SK-N-SH (cell line): ENCODE results near the gene LIMS1.

Source experiments
- FOXM1 ChIP-seq: IDR thresholded peaks from 2 replicates; pipeline ENCODE4 v1.4.0; 2012; ENCODE audit warnings: low read depth, mild to moderate bottlenecking
- JUND ChIP-seq: IDR thresholded peaks from 2 replicates; pipeline ENCODE4 v1.4.0; 2012
- MXI1 ChIP-seq: IDR thresholded peaks from 2 replicates; pipeline ENCODE4 v1.6.1; 2012; ENCODE audit warnings: mild to moderate bottlenecking, low read depth, low read length, improper control_type of control experiment
- POLR2AphosphoS5 ChIP-seq: IDR thresholded peaks from 2 replicates; pipeline ENCODE4 v1.6.1; 2012; ENCODE audit warnings: low read depth, low read length
- RAD21 ChIP-seq: IDR thresholded peaks from 2 replicates; pipeline ENCODE4 v1.6.1; 2012; ENCODE audit warnings: mild to moderate bottlenecking, low read length
- TAF1 ChIP-seq: IDR thresholded peaks from 2 replicates; pipeline ENCODE4 v1.6.1; 2012; ENCODE audit warnings: low read depth, mild to moderate bottlenecking, low read length, moderate library complexity, borderline replicate concordance
- TEAD4 ChIP-seq: IDR thresholded peaks from 2 replicates; pipeline ENCODE4 v1.4.0; 2012; ENCODE audit warnings: mild to moderate bottlenecking, borderline replicate concordance; ENCODE audit not compliant: insufficient read depth
- TF ChIP-seq, protein P1 (sequence below): fragments of 200-600 bp; sonication (generic); IDR thresholded peaks from 2 replicates; pipeline ENCODE4 v1.6.1; 2017; ENCODE audit warnings: antibody characterized with exemption, mild to moderate bottlenecking, moderate library complexity
- TF ChIP-seq, protein P2 (sequence below): IDR thresholded peaks from 2 replicates; pipeline ENCODE4 v1.4.0; 2012; ENCODE audit warnings: low read depth, borderline replicate concordance
- TF ChIP-seq, protein P3 (sequence below): fragments of 150-350 bp; IDR thresholded peaks from 2 replicates; pipeline ENCODE4 v1.6.1; 2017; ENCODE audit warnings: antibody characterized with exemption, low read length, low read depth, borderline replicate concordance
- TF ChIP-seq, protein P4 (sequence below): IDR thresholded peaks from 2 replicates; pipeline ENCODE4 v1.6.1; 2012; ENCODE audit warnings: mild to moderate bottlenecking, low read depth, low read length, moderate library complexity

DNA sequence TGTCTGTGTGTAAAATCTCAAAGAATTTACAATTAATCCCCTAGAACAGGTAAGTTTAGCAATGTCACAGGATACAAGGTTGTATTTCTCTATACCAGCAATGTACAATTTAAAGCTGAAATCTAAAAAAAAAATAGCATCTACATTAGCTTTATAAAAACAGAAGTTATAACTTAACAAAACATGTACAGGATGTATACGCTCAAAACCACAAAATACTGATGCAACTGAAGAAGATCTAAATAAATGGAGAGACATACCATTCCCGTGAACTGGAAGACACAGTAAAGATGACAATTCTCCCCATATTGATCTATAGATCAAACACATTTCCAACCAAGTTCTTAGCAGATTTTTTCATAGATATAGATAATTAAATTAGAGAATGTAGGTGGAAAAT, 167.5 kb downstream of the LIMS1 start:
- TF ChIP-seq POLR2AphosphoS5: no peak
- TF ChIP-seq, protein P1, sequence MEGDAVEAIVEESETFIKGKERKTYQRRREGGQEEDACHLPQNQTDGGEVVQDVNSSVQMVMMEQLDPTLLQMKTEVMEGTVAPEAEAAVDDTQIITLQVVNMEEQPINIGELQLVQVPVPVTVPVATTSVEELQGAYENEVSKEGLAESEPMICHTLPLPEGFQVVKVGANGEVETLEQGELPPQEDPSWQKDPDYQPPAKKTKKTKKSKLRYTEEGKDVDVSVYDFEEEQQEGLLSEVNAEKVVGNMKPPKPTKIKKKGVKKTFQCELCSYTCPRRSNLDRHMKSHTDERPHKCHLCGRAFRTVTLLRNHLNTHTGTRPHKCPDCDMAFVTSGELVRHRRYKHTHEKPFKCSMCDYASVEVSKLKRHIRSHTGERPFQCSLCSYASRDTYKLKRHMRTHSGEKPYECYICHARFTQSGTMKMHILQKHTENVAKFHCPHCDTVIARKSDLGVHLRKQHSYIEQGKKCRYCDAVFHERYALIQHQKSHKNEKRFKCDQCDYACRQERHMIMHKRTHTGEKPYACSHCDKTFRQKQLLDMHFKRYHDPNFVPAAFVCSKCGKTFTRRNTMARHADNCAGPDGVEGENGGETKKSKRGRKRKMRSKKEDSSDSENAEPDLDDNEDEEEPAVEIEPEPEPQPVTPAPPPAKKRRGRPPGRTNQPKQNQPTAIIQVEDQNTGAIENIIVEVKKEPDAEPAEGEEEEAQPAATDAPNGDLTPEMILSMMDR: no peak
- TF ChIP-seq TAF1: no peak
- TF ChIP-seq MXI1: no peak
- TF ChIP-seq RAD21: no peak
- no peak for TF ChIP-seq FOXM1
- no peak for TF ChIP-seq TEAD4
- TF ChIP-seq, protein P2, sequence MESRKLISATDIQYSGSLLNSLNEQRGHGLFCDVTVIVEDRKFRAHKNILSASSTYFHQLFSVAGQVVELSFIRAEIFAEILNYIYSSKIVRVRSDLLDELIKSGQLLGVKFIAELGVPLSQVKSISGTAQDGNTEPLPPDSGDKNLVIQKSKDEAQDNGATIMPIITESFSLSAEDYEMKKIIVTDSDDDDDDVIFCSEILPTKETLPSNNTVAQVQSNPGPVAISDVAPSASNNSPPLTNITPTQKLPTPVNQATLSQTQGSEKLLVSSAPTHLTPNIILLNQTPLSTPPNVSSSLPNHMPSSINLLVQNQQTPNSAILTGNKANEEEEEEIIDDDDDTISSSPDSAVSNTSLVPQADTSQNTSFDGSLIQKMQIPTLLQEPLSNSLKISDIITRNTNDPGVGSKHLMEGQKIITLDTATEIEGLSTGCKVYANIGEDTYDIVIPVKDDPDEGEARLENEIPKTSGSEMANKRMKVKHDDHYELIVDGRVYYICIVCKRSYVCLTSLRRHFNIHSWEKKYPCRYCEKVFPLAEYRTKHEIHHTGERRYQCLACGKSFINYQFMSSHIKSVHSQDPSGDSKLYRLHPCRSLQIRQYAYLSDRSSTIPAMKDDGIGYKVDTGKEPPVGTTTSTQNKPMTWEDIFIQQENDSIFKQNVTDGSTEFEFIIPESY: no peak
- TF ChIP-seq JUND: no peak
- TF ChIP-seq, protein P3, sequence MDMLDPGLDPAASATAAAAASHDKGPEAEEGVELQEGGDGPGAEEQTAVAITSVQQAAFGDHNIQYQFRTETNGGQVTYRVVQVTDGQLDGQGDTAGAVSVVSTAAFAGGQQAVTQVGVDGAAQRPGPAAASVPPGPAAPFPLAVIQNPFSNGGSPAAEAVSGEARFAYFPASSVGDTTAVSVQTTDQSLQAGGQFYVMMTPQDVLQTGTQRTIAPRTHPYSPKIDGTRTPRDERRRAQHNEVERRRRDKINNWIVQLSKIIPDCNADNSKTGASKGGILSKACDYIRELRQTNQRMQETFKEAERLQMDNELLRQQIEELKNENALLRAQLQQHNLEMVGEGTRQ: no peak
- TF ChIP-seq, protein P4, sequence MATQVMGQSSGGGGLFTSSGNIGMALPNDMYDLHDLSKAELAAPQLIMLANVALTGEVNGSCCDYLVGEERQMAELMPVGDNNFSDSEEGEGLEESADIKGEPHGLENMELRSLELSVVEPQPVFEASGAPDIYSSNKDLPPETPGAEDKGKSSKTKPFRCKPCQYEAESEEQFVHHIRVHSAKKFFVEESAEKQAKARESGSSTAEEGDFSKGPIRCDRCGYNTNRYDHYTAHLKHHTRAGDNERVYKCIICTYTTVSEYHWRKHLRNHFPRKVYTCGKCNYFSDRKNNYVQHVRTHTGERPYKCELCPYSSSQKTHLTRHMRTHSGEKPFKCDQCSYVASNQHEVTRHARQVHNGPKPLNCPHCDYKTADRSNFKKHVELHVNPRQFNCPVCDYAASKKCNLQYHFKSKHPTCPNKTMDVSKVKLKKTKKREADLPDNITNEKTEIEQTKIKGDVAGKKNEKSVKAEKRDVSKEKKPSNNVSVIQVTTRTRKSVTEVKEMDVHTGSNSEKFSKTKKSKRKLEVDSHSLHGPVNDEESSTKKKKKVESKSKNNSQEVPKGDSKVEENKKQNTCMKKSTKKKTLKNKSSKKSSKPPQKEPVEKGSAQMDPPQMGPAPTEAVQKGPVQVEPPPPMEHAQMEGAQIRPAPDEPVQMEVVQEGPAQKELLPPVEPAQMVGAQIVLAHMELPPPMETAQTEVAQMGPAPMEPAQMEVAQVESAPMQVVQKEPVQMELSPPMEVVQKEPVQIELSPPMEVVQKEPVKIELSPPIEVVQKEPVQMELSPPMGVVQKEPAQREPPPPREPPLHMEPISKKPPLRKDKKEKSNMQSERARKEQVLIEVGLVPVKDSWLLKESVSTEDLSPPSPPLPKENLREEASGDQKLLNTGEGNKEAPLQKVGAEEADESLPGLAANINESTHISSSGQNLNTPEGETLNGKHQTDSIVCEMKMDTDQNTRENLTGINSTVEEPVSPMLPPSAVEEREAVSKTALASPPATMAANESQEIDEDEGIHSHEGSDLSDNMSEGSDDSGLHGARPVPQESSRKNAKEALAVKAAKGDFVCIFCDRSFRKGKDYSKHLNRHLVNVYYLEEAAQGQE: no peak
